Measurements from ENCODE around the gene ACTG1.

Gene ACTG1

DNA sequence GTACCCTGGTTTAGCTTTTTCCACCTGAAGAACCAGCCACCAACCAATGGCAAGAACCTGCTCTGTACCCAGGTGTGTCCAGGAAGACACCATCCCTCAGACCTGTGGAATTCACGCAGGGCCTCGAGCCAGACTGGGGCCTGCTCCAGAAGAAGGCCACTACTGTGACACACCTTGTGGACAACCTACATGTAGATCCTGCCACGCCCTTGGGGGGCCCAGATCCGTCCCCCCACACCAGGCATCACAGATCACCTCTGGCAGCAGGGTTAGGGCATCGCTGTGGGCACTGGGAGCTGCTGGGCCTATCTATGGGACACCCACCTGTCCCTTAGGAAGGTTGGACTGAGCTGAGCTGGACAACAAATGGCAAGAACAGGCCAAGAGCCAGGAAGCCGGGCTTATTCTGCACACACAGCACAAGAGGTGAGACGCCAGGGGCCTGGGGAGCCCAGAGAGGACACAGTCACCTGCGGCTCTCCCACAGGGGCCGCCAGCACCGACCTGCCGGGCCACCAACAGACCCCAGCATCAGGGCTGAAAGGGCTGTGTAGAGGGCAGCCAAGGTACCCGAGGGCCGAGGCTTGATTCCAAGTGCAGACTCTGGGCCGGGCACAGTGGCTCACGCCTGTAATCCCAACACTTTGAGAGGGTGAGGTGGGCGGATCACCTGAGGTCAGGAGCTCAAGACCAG is 31.8 kb upstream of the ACTG1 start:
- no peak for DNase-seq

DNA sequence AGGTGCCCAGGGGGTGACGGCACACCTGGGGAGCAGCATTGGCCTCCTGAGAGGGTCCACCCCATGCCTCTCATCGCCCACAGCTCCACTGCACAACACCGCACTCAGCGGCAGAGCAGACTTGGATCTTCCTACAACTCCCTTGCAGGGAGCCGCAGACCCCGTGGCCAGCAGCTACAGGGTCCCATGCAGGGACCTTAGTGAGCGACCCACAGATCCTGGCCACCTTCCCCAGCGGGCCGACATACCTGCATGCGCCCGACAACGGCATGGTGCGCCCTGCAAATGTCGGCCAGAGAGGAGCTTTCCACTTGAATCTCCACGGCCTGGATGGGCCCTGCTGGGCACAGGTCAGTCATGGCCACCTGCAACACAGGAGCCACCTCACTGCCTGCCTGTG is 31.2 kb upstream of the ACTG1 start:
- no peak for DNase-seq

DNA sequence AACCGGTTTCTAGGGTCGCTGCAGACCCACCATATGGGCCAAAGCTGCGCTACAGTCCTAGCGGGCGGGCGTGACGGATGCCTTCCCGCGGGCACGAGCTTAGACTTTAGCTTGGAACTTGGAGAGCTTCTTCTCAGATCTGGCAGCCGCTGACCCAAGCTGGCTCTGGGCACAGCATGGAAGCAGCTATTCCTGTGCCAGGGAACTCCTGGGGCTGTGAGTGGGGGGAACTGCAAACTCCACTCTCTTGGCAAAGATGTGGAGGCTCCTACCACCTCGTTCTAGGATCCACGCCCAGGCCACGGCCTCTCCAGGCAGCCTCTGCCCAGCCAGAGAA is 30.7 kb upstream of the ACTG1 start:
- DNase-seq, result no peak

DNA sequence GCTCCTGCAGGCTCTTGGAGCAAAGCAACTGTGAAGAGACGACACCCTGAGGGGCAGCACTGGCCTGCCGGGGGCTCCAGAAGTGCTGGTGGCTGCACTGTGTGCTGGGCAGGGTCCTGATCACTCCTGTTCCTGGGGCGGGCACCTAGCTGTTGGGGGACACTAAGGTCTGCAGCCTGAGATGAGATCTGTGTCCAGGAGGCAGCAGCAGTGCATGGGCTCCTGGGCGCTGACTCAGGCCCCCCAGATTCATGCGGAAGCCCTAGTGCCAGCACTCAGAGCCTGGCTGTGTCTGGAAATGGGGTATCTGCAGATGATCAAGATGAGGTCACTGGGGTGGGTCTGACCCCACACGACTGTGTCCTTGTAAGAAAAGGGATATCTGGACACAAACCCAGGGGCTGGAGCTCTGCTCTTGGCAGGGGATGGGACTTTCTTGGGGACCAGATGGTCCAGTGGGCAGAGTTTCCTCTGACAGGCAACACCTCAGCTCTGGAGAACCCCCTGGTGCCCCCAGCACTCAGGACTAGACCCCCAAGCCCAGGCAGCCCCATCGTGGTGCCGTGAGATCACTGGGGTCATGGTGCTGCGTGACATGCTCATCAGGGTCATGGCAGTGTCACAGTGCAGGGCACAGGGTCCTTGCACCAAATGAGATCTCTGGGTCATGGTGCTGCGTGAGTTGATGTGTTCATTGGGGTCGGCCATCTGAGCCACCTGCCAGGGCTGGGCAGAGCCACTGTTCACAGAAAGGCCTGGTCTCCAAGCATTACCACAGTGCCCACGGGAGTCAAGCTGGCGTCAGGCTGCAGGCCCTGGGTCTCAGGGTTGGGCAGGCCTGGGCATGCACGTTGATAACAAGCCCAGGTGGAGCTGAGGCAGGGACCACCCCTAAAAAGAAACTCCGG is 30.1 kb upstream of the ACTG1 start:
- no peak for DNase-seq

DNA sequence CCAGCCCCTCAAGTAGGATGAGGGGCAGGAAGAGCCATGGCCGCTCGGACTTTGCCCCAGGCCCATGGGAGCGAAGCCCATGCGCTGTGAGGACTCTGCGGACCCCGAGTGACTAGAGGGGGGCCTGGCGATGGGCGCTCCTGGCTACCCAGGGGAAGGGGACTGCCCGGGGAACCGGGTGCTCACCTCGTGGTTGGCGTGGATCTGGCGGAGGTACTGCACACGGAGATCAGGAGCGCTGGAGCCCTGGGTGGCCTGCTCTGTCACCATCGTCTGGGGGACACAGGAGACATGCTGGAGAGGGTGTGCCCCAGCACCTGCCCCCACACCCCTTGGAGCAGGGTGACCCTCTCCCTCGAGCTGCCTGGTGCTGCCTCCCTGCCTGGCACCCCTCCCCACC is 28.5 kb upstream of the ACTG1 start:
- no peak for DNase-seq

DNA sequence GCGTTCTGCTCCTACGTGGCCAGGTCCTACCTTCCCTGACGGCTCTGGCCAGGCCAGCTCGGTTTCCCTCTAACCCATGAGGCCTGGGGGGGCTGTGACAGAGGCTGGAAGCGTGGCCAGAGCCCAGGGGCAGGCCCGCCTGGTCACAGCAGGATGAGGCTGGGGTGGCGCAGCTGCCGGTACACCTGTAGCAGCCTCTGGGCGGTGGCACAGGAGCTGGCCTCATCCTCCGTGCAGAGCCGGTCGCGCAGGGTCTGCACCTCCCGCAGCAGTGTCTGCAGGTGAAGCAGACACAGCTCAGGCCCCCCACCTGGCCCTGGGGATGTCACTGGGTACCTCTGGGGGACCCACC is 28.1 kb upstream of the ACTG1 start:
- DNase-seq, result no peak

DNA sequence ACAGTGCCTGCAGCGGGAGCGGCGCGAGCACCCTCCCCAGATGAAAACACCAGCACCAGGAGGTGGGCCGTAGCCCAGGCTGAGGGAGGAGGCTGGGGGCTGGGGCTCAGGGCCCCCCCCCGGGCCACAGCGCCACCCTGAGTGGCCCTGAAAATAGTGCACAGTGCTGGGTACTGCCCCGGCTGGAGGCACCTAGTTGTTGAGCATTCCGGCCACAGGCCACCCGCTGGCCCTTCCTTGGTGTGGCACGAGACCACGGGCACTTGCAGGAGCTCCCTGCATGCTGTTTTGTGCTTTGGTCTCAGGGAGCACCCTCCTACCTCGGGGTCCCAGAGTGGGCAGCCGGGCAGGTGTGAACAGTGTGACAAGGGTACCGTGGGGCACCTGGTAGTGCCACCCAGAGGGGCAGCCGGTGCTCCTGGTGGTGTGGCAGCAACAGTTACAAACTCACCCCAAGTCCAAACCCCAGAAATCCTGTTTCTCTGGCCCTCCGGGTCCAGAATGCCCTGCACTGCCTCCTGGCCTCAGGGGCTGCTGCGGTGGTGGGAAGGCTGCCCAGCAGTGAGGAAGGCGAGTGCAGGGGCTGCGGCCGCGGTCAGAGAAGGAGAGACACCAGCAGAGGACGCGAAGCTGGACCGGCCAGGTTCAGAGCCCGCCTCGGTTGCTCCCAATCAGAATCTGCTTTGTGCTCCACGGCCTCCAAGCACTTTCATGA is 27.5 kb upstream of the ACTG1 start:
- no peak for DNase-seq

DNA sequence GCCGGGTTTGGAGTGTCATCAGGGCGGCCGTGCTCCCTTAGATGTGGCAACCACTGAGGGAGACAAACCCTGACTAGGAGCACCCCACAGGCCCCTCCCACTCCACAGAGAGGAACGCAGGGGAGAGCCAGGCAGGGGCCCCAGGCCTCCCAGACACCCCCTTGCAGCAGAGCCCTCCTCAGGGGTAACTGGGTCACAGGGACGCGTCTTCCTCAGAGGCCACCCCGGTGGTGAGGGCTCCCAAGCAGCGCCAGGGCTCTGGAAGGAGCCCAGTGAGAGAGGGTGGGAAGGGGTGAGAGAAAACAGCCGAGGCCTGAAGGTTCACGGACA is 26.9 kb upstream of the ACTG1 start:
- DNase-seq, result no peak

DNA sequence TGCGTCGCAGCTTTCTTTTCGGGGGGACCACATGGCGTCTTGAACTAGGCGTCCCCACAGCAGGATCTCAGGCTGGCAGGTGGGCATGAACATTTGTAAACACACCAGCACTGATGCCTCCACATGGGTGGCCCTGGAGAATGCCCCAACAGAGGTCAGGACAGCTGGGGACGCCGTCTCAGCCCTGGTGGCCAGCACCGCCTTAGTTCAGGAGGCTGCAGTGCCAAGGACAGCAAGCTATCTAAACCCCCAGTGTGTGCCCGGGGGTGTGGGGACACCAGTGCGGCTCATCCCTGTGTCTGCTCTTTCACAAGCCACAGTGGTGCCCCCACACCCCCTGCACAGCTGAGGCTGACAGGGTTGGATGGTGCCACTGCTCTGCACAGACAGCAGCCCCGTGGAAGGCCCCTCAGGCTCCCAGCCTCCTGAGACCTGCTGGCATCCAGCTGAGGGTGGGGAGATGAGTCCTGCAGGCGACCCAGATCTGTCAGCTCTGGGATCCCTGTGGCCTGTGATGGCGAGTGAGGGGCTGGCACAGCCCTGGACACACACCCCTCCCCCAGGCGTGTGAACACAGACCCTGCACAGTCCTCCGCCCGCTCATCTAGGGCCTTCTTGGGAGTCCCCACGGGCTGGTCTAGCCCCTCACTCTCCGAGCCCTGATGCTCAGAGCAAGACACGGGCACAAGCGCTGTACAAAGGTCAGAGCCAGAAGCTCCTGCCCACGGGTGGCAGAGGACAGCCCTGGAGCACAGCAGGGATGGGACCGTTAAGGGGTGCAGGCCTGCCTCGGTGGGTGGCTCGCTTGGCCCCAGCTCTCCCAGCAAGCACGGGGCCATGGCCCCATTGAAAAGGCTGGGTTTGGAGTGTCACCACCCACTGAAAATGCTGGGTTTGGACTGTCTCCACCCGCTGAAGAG is 26.3 kb upstream of the ACTG1 start:
- no peak for DNase-seq

DNA sequence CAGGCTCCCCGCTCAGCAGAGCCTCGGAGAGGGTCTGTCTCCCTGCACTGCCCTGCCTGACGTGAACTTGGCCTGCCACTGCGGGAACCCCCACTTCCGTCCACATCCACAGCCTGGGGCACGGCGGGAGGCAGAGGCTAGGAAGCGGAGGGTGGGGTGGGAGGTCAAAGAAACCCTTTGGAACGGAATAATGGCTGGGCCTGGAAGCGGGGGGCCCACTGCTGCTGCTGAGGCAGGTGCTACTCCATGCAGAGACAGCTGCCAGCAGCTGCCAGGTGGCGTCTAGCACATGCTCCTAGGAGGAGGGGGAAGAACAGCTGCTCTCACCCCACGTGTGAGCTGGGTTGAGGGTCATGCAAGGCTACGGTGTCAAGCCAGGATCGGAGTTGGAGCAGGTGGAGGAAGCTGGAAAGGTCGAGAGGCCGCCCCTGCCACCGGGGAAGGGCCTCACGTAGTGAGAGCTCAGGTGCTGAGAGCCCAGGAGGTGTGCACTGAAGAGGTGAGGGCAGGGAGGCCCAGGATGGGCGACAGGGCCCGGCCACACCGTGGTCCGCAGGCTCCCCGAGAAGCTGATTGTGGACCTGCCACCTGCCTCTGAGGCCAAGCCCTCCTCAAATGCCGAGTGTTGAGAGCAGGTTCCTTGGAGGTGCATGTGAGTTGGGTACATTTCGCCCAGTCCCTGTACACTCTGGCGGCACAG is 25.4 kb upstream of the ACTG1 start:
- DNase-seq, result no peak

DNA sequence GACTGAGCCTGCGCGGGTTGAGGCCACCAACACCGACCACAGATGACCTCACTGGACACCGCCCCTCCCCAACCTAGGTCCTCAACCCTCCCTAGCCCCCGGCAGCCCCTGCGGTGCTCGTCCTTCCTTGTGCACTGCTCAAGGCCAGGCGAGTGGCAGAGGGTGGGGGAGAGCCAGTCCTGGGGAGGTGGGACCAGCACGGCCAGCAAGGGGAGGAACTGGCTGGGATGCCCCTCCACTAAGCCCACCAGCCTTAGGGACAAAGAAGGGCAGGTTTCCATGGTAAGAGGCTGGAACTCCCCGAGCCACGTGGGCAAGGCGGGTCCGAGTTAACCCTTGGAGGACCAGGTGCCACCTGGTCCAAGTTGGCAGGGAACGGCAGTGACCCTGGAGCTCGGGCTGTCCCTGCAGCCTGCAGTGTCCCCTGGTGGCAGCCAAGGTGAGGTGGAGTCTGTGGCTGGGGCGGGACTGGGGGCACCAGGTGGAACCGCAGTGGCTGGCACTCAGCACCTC is 24.8 kb upstream of the ACTG1 start:
- no peak for DNase-seq

DNA sequence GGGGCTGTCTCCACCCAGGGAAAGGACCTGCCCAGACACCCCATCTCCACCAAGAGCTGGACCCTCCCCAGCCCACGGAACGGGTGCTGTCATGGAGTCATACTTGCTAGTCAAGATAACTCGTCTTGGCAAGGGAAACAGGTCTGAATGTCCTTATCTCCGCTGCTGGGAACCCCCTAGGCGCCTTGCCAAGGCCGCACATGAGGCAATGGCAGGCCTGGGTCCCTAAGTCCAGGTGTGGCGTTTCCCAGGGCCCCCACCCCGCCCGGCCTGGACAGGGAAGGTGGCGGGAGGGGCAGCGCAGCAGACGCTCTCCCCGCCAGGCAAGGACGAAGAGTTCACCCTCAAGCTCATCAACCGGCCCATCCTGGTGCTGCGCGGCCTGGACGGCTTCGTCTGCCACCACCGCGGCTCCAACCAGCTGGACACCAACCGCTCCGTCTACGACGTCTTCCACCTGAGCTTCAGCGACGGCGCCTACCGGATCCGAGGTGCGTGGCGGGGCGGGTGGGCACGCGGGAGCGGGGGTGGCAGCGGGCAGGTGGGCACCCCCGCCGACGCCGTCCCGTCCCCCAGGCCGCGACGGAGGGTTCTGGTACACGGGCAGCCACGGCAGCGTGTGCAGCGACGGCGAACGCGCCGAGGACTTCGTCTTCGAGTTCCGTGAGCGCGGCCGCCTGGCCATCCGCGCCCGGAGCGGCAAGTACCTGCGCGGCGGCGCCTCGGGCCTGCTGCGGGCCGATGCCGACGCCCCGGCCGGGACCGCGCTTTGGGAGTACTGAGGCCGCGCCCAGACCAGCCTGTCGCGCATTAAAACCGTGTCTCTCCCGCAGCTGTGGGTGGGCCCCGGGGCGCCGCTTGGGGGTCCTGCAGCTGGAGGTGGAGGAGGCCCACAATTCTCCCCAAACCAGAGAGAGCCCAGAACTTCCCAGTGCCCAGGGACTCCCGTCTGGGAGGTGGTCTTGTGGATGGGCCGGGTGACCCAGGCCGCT is 24.0 kb upstream of the ACTG1 start:
- no peak for DNase-seq

DNA sequence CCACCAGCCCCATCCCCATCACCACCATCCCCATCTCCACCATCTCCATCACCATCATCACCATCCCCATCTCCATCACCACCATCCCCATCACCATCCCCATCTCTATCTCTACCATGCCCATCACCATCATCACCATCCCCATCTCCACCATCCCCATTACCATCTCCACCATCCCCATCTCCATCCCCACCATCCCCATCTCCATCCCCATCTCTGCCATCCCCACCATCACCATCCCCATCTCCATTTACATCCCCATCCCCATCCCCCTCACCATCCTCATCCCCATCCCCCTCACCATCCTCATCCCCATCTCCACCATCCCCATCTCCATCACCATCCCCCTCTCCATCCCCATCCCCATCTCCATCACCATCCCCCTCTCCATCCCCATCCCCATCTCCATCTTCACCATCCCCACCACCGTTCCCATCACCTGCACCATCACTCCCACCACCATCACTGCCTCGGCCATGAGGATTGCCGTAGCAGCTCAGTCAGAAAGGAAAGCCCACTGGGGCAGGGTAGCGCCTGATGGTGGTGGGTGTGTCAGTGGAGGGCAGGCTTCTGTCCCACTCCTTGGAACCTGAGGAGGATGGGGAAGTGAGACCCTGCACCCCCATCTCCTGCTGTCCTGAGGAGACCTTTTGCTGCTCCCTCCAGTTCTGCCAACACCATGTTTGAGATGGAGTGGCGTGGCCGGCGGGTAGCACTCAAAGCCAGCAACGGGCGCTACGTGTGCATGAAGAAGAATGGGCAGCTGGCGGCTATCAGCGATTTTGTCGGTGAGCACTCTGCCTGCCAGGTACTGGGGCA is 23.1 kb upstream of the ACTG1 start:
- no peak for DNase-seq

DNA sequence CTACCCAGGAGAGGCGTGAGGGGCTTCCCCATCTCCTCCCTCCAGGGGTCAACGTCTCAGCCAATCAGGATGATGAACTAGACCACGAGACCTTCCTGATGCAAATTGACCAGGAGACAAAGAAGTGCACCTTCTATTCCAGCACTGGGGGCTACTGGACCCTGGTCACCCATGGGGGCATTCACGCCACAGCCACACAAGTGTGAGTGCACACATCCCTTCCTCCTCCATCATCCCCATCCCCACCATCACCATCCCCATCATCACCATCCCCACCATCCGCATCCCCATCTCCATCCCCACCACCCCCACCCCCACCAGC is 22.4 kb upstream of the ACTG1 start:
- no peak for DNase-seq

DNA sequence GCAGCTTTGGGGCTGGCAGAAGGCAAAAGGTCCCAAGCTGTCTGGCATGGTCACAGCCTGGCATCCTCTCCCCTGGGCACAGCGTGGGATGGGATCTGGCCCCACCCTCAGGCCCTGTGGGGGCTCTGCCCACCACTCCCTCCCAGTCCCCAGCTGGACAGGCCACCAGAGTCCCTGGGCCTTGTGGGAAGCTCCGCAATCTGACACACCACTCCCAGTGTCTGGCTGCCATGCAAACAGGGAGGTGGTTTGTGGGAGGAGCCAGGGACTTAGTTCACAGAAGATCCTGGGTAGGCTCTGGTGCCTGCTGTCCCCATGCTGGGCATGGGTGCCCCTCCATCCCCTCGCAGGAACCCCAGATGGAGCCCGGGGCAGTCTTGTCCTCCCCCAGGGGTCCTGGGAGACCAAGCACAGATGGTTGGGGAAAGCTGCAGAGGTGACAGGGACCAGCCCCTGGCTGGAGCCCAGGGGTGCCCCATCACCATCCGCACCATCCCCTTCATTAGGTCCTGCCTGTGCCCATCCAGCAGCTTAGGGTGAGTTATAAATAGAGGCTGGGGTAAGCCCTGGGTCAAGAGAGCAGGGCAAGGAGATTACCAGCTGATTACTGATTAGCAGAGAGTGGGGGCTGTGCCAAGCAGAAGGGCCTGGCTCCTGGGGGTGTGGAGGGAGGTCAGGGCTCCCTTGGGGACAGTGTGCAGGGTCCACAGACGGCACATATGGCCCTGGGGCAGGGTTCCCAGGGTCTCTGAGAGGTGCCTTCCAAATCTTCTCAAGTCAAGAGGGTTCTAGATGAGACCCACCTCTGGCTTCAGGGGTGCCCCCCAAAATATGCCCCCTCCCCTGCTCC is 21.8 kb upstream of the ACTG1 start:
- DNase-seq, result no peak

DNA sequence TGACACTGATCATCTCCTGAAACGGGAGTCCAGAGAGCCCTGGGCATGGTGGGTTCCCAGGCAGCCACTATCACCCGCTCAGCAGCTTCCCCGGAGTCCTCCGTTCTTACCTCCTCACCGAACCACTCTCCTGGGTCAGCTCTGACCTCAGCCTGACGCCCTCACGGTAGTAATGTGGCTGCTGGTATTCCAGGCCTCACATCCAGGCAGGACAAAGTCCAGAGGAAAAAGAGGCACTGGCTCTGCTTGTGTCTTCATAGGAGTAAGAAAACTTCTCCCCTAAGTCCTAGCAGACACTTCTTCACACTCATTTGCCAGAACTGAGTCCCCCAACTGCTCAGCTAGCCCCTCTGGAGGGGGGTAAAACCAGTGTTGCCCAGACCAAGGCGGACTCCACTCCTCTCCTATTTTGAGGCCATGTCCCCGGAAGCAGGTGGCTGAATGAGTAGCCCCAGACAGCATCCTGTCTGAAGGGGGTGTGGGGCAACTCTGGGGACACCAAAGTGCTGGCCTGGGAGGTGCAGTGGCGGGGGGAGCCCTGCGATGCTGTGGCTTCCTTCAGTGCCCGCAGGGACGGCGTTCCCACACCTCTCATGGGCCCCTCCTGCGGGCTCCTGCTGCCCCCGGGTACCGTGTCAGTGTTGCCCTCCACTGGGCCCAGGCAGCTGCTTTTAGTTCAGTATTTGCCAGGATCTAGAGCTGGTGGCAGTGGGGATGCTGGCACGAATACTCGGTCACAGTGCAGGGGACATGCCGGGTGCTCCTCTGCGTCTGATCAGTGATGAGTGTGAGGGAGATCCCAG is 20.9 kb upstream of the ACTG1 start:
- no peak for DNase-seq

DNA sequence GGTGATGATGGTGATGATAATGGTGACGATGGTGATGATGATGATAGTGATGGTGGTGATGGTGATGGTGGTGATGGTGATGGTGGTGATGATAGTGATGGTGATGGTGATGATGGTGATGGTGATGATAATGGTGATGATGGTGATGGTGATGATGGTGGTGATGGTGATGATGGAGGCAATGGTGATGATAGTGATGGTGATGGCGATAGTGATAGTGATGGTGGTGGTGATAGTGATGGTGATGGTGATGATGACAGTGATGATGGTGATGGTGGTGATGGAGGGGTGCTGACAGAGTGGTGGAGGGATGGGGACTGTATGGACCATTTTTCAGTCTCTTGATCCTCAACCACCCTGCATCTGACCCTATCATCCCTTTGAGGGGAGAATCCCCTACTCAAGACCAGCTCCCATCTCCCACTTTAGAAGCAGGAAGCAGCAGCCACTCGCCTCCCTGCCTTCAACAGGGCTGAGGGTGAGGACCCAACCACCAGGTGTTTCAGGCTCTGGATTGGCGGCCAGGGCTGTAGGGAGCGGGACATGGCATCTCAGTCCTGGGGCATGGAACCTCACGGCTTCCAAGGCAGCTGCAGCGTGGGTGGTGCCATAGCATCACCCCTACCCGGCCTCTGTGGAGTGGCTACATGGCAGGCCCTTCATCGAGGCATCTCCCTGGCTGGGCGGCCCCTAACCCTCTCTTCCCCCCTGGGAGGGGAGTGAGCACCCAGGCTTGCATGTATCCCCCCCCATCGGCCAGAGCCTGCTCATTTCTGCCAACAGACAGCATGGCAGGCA is 20.1 kb upstream of the ACTG1 start:
- DNase-seq, result no peak
